C4-2B (cell line): ENCODE data around the gene HAPLN2.

ENCODE experiments used
- H3K27ac ChIP-seq: fragments of 450-650 bp; 2 replicates; pipeline ENCODE4 v1.5.1; 2017
- CTCF ChIP-seq: fragments of 450-650 bp; conservative IDR thresholded peaks from 2 replicates; pipeline ENCODE4 v1.5.1; 2017; ENCODE audit warnings: mild to moderate bottlenecking
- ZFX ChIP-seq: fragments of 450-650 bp; IDR thresholded peaks from 2 replicates; pipeline ENCODE4 v1.6.1; 2017

HAPLN2 gene

GRCh38 chr1:156670359-156670758 lies 51.1 kb downstream of the HAPLN2 start:
- no peak overlapping the region for H3K27ac ChIP-seq
- TF ChIP-seq ZFX (no peak), CTCF (no peak)

DNA sequence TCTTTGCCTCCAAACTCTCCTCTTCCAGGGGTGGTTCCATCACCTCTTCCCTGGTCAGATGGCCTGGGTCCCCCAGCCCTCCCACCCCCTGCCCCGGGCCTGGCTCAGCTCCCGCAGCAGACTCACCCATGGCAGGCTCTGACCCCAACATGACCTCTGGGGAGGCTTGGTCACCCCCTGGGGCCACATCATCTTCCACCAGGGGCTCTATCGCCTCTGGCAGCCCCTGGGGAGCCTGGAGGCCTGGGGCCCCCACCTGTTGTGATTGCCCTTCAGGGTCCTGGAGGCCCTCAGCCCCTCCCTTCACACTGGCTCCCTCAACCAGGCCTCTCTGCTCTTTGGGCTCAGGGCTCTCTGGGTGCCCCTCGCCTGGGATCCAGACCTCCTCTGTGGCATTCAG lies 51.6 kb downstream of the HAPLN2 start:
- no peak for TF ChIP-seq ZFX
- TF ChIP-seq CTCF: no peak

GRCh38 chr1:156671804-156672203 lies 52.6 kb downstream of the HAPLN2 start:
- no peak for TF ChIP-seq ZFX
- no peak for TF ChIP-seq CTCF
- no peak overlapping the region for H3K27ac ChIP-seq

More for the DNA sequence above, 51.6 kb downstream of the HAPLN2 start:
- no peak overlapping the region for H3K27ac ChIP-seq

- no peak overlapping the region for H3K27ac ChIP-seq
- TF ChIP-seq ZFX (no peak), CTCF (no peak)
Observed at GRCh38 chr1:156673387-156674121, 54.3 kb downstream of the HAPLN2 start.
